GM10847 (cell line): ENCODE measurements around the gene LAIR2.
A peak's percentile ranks its signal among the peaks of the same experiment; 100 is the strongest.

ENCODE experiments used
- POLR2A ChIP-seq: IDR thresholded peaks from 2 replicates; pipeline ENCODE4 v1.6.1; 2011; ENCODE audit not compliant: insufficient read length; ENCODE audit errors: extremely low read depth

LAIR2 gene

DNA sequence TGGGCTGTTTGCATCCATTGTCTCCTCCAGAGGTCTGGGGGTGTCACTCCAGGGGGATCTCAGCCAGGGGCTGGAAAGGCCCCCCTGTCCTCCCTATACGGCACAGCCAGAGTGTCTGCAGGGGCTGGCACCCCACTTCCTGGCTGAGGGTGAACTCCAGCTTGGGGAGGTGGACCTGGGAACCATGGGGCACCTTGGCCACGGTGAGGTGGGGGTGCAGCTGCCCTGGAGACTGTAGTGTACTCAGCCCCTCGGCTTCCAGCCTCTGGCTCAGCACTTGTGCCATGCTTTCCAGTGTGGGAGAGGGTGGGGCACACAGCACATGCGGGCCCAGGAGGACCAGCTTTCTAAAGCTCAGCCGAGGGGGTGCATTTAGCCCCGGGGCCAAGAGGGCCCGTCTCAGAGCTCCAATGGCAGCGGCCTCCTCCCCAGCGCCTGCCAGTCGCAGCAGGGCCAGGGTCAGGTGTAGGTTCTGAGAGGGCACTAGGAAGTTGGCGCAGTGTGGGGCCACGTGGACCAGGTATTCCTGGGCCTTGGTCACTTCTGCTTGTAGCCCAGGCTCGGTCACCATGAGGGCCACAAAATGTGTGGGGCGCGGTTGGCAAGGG is 40.5 kb upstream of the LAIR2 start:
- TF ChIP-seq POLR2A: no peak

- no peak for TF ChIP-seq POLR2A
Measured at GRCh38 chr19:54462655-54463530, 39.7 kb upstream of the LAIR2 start.

DNA sequence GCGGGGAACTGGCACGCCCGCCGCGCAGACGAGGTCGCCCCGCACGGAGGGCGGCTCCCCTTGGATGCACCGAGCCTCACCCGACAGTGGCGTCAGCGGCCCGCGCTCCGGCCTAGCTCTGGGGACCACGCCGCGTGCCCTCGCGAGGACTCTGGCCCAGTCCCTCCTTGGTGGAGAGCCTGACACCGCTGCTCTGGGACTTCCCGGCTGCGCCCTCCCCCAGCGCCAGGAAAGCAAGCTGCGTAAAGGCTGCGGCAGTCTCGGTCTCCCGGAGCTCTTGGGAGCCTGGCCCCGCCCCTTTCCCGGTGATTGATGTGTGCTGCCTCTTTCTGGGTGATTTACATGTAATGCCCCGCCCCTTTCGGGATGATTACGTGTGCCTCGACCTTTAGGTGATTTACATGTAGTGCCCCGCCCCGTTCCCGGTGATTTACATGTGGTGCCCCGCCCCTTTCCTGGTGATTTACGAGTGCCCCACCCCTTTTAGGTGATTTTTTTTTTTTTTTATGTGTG is 39.0 kb upstream of the LAIR2 start, which contains the start of gene LENG9:
Gene LENG9 (minus strand): TSS at position 248 of the 513 bp plus-strand sequence. CDS start 252 bp downstream, outside the sequence.
- TF ChIP-seq POLR2A: peak; percentile 83

GRCh38 chr19:54464044-54464629 is 38.5 kb upstream of the LAIR2 start:
- TF ChIP-seq POLR2A: no peak

- peak; percentile 63 for TF ChIP-seq POLR2A
Measured at GRCh38 chr19:54464630-54465425, 37.8 kb upstream of the LAIR2 start.

DNA sequence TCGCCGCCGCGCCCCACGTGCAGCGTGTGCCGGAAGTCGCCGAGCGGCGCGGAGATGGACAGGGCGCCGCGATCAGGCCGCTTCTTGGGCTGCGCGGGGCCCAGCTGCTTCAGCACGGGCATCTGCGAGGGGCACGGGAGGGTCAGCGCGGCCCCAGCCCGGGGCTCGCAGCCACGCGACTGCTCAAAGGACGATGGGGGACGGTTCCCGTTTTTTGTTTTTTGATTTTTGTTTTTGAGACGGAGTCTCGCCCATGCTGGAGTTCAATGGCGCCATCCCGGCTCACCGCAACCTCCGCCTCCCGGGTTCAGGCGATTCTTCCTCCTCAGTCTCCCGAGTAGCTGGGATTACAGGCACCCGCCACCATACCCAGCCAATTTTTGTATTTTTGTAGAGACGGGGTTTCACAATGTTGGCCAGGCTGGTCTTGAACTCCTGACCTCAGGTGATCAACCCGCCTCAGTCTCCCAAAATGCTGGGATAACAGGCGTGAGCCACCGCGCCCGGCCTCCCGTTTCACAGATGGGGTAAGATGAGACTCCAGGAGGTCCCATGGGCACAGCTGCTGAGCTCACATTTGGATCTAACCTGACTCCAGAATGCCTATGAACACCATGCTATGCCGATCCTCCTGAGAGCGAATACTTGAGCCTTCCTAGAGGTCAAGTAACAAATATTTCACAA is 37.1 kb upstream of the LAIR2 start:
- TF ChIP-seq POLR2A: no peak

GRCh38 chr19:54469496-54469934 is 33.1 kb upstream of the LAIR2 start:
- no peak for TF ChIP-seq POLR2A

DNA sequence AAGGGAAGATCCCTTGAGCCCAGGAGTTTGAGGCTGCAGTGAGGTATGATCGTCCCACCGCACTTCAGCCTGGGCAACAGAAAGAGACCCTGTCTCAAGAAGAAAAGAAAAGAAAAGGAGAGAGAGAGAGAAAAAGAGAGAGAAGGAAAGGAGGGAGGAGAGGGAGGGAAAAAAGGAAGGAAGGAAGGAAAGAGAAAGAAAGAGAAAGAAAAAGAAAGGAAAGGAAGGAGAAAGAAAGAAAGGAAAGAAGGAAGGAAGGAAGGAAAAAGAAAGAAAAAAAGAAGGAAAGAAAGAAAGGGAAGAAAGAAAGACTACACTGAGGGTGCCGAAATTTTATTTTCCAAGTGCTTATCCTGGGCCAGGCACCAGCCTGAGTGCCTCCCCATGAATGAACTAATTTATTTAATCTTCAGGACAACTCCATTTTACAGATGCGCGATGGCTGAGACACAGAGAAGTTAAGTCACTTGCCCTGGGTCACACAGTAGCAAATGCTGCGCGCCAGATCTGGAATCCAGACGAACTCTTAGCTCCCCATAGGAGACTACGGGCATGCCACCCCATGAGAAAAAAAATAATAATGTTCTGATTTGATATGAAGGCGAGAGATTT is 32.2 kb upstream of the LAIR2 start:
- TF ChIP-seq POLR2A: no peak

- TF ChIP-seq POLR2A: no peak
Measured at GRCh38 chr19:54470991-54471782, 31.4 kb upstream of the LAIR2 start.

- no peak for TF ChIP-seq POLR2A
Measured at GRCh38 chr19:54473071-54473891, 29.4 kb upstream of the LAIR2 start, which contains the start of gene CDC42EP5. TSS of gene CDC42EP5 (minus strand) at chr19:54473296. CDS start at chr19:54465547, 7,749 bp downstream.

DNA sequence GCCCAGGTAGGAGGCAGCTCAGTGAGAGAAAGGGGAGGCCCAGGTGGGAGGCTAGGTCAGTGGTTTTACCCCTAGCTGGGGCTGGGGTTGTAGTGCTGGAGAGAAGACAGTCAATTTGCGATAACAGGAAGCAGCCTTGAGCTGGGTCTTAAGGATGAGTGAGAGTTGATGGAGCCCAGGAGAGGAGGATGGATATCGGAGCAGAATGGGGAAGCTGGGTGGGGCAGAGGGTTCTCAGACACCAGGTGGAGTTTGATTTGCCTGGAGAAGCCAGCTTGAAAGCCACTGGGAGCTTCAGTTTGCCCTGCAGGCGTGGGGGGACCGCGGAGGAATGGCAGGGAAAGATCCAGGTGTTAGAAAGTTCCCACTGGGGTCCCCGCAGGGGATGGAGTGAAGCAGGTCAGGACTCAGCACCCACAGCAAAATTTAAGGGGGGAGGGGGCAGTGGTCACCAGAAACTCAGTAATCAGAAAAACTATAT is 28.7 kb upstream of the LAIR2 start:
- no peak for TF ChIP-seq POLR2A

- TF ChIP-seq POLR2A: no peak
Measured at GRCh38 chr19:54475706-54476105, 26.9 kb upstream of the LAIR2 start.

DNA sequence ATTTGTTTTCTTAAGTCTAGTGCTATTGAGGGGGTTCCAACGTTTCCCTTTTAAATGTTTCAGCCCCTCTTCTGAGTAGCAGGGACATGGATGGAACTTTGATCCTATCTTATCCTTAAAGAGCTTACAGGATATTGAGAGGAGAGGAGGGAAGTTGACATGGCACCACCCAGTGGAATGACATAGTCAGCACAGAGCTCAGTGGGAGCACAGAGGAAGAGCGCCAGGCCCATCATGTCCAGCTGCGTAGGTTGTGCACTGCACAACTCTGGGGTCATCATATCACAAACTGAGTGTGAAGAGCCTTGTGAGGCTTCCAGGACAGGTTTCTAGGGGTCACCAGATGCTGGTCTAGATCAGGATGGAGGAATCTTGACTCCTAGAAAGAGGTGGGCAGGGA is 25.0 kb upstream of the LAIR2 start:
- TF ChIP-seq POLR2A: no peak
